ENCODE data around the gene BMP5. TPM values are rescaled to one million over a fixed set of nuclear protein-coding genes. Genes with fewer than 3 reads are reported as not detected.
A peak's percentile ranks its signal among the peaks of the same experiment; 100 is the strongest.

BMP5 gene
- total RNA-seq, 1 experiment from 2014 or later, result not detected

- Mint-ChIP-seq H3K27me3 (ENCODE audit: unreplicated experiment) (no peaks in the 10 kb centered on the region), H3K27ac (ENCODE audit: unreplicated experiment) (no peak overlapping the region), H3K36me3 (ENCODE audit: insufficient read depth, unreplicated experiment) (no peaks in the 10 kb centered on the region), H3K4me3 (ENCODE audit: low read depth, unreplicated experiment) (no peak overlapping the region), H3K9me3 (ENCODE audit: low read depth, unreplicated experiment) (peaks cover 2% of the 10 kb centered on the region), H3K4me1 (ENCODE audit: low read depth, unreplicated experiment) (peaks cover 18% of the 10 kb centered on the region)
- TF ChIP-seq, protein P1, sequence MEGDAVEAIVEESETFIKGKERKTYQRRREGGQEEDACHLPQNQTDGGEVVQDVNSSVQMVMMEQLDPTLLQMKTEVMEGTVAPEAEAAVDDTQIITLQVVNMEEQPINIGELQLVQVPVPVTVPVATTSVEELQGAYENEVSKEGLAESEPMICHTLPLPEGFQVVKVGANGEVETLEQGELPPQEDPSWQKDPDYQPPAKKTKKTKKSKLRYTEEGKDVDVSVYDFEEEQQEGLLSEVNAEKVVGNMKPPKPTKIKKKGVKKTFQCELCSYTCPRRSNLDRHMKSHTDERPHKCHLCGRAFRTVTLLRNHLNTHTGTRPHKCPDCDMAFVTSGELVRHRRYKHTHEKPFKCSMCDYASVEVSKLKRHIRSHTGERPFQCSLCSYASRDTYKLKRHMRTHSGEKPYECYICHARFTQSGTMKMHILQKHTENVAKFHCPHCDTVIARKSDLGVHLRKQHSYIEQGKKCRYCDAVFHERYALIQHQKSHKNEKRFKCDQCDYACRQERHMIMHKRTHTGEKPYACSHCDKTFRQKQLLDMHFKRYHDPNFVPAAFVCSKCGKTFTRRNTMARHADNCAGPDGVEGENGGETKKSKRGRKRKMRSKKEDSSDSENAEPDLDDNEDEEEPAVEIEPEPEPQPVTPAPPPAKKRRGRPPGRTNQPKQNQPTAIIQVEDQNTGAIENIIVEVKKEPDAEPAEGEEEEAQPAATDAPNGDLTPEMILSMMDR (IDR thresholded peaks at IDR 0.05; ENCODE audit: unreplicated experiment), result no peak
- CTCF ChIA-PET, result no interaction called here
- intact Hi-C loops (cut with micrococcal nuclease; ENCODE audit: unreplicated experiment), result no loop called here
- no TSS peak for BruUV-seq (replicated peaks)
- DNase-seq, result no peak
Observed at GRCh38 chr6:55756531-55757031, 118.8 kb downstream of the BMP5 start.

DNA sequence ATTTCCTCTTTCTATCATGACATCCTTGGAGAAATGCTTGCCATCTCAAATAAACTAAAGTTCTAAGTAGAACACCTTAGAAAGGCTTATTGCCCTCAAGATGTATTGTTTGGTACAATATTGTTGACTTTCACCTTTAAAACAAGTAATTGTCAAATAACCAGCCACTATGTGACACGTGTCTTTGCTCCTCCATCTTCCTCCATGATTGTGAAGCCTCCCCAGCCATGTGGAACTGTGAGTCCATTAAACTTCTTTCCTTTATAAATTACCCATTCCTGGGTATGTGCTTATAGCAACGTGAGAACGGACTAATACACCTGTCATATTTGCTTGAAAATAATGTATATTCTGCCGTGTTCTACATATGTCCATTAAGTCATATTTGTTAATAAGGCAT is 126.5 kb downstream of the BMP5 start:
- H3K4me3 Mint-ChIP-seq (ENCODE audit: low read depth, unreplicated experiment), result no peak overlapping the region
- no peak overlapping the region for H3K27ac Mint-ChIP-seq (ENCODE audit: unreplicated experiment)
- intact Hi-C loops (cut with micrococcal nuclease; ENCODE audit: unreplicated experiment), result no loop called here
- BruUV-seq (replicated peaks), result no TSS peak
- CTCF ChIA-PET, result interaction anchor here (0.8 kb wide), 1 partner anchor 10 kb away, joined by 3 read pairs; no protein-coding TSS in a partner anchor
- TF ChIP-seq, protein P1 (IDR thresholded peaks at IDR 0.05; ENCODE audit: unreplicated experiment), result no peak
- no peak for DNase-seq
- no peaks in the 10 kb centered on the region for H3K36me3 Mint-ChIP-seq (ENCODE audit: insufficient read depth, unreplicated experiment)
- H3K4me1 Mint-ChIP-seq (ENCODE audit: low read depth, unreplicated experiment), result no peaks in the 10 kb centered on the region
- peaks cover 9% of the 10 kb centered on the region for H3K9me3 Mint-ChIP-seq (ENCODE audit: low read depth, unreplicated experiment)
- no peaks in the 10 kb centered on the region for H3K27me3 Mint-ChIP-seq (ENCODE audit: unreplicated experiment)

GRCh38 chr6:55746473-55746872 is 128.9 kb downstream of the BMP5 start:
- CTCF ChIA-PET, result no interaction called here
- Mint-ChIP-seq H3K4me3 (ENCODE audit: low read depth, unreplicated experiment) (no peak overlapping the region), H3K27ac (ENCODE audit: unreplicated experiment) (no peak overlapping the region), H3K27me3 (ENCODE audit: unreplicated experiment) (no peaks in the 10 kb centered on the region), H3K9me3 (ENCODE audit: low read depth, unreplicated experiment) (peaks cover 9% of the 10 kb centered on the region), H3K36me3 (ENCODE audit: insufficient read depth, unreplicated experiment) (no peaks in the 10 kb centered on the region), H3K4me1 (ENCODE audit: low read depth, unreplicated experiment) (no peaks in the 10 kb centered on the region)
- no TSS peak for BruUV-seq (replicated peaks)
- TF ChIP-seq, protein P1 (IDR thresholded peaks at IDR 0.05; ENCODE audit: unreplicated experiment), result no peak
- DNase-seq, result no peak
- intact Hi-C loops (cut with micrococcal nuclease; ENCODE audit: unreplicated experiment), result no loop called here

DNA sequence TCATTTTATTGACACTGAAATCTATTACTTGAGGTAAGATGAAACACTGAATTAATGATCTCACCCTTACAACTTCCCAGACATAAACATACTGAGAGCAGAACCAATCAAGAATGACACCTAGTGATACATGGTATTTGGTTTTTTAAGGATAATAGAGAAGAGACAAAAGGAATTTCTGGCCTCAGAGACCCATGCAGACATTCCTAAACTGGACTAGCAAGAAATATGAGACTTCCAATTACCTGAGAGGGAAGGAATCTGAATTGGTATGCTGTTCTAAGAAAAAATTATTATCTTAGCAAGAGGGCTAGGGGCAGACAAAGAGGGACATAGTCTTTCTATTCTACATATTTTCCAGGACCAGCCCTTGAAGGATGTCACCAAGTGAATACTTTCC is 141.1 kb downstream of the BMP5 start:
- intact Hi-C loops (cut with micrococcal nuclease; ENCODE audit: unreplicated experiment), result loop anchor here (10.0 kb wide), 1 partner anchor 131 kb away; no protein-coding TSS in a partner anchor
- no TSS peak for BruUV-seq (replicated peaks)
- Mint-ChIP-seq H3K4me1 (ENCODE audit: low read depth, unreplicated experiment) (peaks cover 18% of the 10 kb centered on the region), H3K36me3 (ENCODE audit: insufficient read depth, unreplicated experiment) (no peaks in the 10 kb centered on the region), H3K27me3 (ENCODE audit: unreplicated experiment) (no peaks in the 10 kb centered on the region), H3K27ac (ENCODE audit: unreplicated experiment) (peak overlapping the region; percentile 43), H3K4me3 (ENCODE audit: low read depth, unreplicated experiment) (no peak overlapping the region), H3K9me3 (ENCODE audit: low read depth, unreplicated experiment) (peaks cover 2% of the 10 kb centered on the region)
- CTCF ChIA-PET, result no interaction called here
- no peak for DNase-seq
- TF ChIP-seq, protein P1 (IDR thresholded peaks at IDR 0.05; ENCODE audit: unreplicated experiment), result no peak

Measured in Calu3 (cell line).